CD14-positive monocyte (primary cell): ENCODE results near the gene MT1B. TPM values are rescaled to one million over a fixed set of nuclear protein-coding genes. Genes with fewer than 3 reads are reported as not detected.

Experiments used
- DNase-seq, 3 donors: peaks; one replicate each; pipeline ENCODE4 v3.0.0-alpha.2; 2011 to 2022
- H2AFZ ChIP-seq: 2 replicates; pipeline ENCODE4 v1.6.0; 2012; ENCODE audit warnings: mild to moderate bottlenecking, low read depth, low read length, inconsistent platforms; ENCODE audit not compliant: insufficient read depth, poor library complexity, severe bottlenecking
- H3K27ac ChIP-seq, 2 donors: 1 replicate in 1 of 2; 2 replicates in 1 of 2; pipeline ENCODE4 v1.5.1; 2012 to 2013; ENCODE audit warnings: low read length in 2 of 2, control low read depth in 1 of 2, inconsistent platforms in 1 of 2, low read depth in 1 of 2, mild to moderate bottlenecking in 1 of 2
- H3K27me3 ChIP-seq, 2 donors: one replicate each; pipeline versions ENCODE4 v1.6.0 to v1.6.1; 2011 to 2013; ENCODE audit warnings: low read length in 2 of 2; ENCODE audit not compliant: control insufficient read depth in 2 of 2, insufficient read depth in 2 of 2
- H3K36me3 ChIP-seq, 2 donors: replicated peaks in 1 of 2; 1 replicate in 1 of 2; 2 replicates in 1 of 2; pipeline versions ENCODE4 v1.5.1 to v1.6.1; 2012 to 2013; ENCODE audit warnings: low read length in 2 of 2, control low read depth in 1 of 2, inconsistent platforms in 1 of 2, mild to moderate bottlenecking in 1 of 2; ENCODE audit not compliant: insufficient read depth in 2 of 2, control insufficient read depth in 1 of 2
- H3K4me1 ChIP-seq, 2 donors: 1 replicate in 1 of 2; 2 replicates in 1 of 2; pipeline versions ENCODE4 v1.5.1 to v1.6.1; 2012 to 2013; ENCODE audit warnings: low read length in 2 of 2, control low read depth in 1 of 2, inconsistent platforms in 1 of 2, mild to moderate bottlenecking in 1 of 2, moderate library complexity in 1 of 2; ENCODE audit not compliant: insufficient read depth in 2 of 2, control insufficient read depth in 1 of 2
- H3K4me2 ChIP-seq: replicated peaks from 2 replicates; pipeline ENCODE3; 2012; ENCODE audit warnings: low read length, moderate library complexity, mild to moderate bottlenecking; ENCODE audit not compliant: poor library complexity, severe bottlenecking; ENCODE audit errors: extremely low read depth
- H3K4me3 ChIP-seq, 3 experiments: fragments of 200-600 bp in 1 of 3; sonication (generic) in 1 of 3; replicated peaks in 1 of 3; 1 replicate in 2 of 3; 2 replicates in 1 of 3; pipeline ENCODE4 v1.5.1; 2011 to 2013; ENCODE audit warnings: low read length in 3 of 3, mild to moderate bottlenecking in 3 of 3, control low read depth in 2 of 3, low read depth in 2 of 3, inconsistent platforms in 1 of 3, moderate library complexity in 1 of 3
- H3K79me2 ChIP-seq: 2 replicates; pipeline ENCODE4 v1.6.0; 2012; ENCODE audit warnings: mild to moderate bottlenecking, control low read depth, inconsistent platforms, low read length, moderate library complexity; ENCODE audit not compliant: insufficient read depth
- H3K9ac ChIP-seq: 2 replicates; pipeline ENCODE4 v1.6.0; 2017; ENCODE audit warnings: low read length, mild to moderate bottlenecking; ENCODE audit not compliant: insufficient read depth, poor library complexity, severe bottlenecking
- H3K9me3 ChIP-seq, 2 donors: replicated peaks in 1 of 2; 1 replicate in 1 of 2; 2 replicates in 1 of 2; pipeline versions ENCODE4 v1.5.1 to v1.6.1; 2012 to 2013; ENCODE audit warnings: low read length in 2 of 2, control low read depth in 1 of 2; ENCODE audit not compliant: control insufficient read depth in 1 of 2, insufficient read depth in 1 of 2
- H4K20me1 ChIP-seq: 2 replicates; pipeline ENCODE4 v1.6.0; 2012; ENCODE audit warnings: mild to moderate bottlenecking, low read length, control low read depth, moderate library complexity; ENCODE audit not compliant: insufficient read depth
- H3K27ac Mint-ChIP-seq, 7 donors: one replicate each; pipeline ENCODE4 v1.8.0; 2020; ENCODE audit warnings: mild to moderate bottlenecking in 7 of 7, mixed read lengths in 7 of 7, moderate library complexity in 6 of 7, inconsistent platforms in 2 of 7
- H3K27me3 Mint-ChIP-seq, 3 donors: one replicate each; pipeline ENCODE4 v1.8.0; 2021 to 2022; ENCODE audit warnings: low read depth in 3 of 3, mild to moderate bottlenecking in 3 of 3, mixed read lengths in 3 of 3, moderate library complexity in 3 of 3, inconsistent platforms in 1 of 3
- H3K36me3 Mint-ChIP-seq, 2 donors: one replicate each; pipeline ENCODE4 v1.8.0; 2020; ENCODE audit warnings: mixed read lengths in 2 of 2, inconsistent platforms in 1 of 2, mild to moderate bottlenecking in 1 of 2
- H3K4me1 Mint-ChIP-seq: one replicate; pipeline ENCODE4 v1.8.0; 2020; ENCODE audit warnings: mild to moderate bottlenecking, mixed read lengths
- H3K4me3 Mint-ChIP-seq, 2 donors: one replicate each; pipeline ENCODE4 v1.8.0; 2020; ENCODE audit warnings: mild to moderate bottlenecking in 2 of 2, mixed read lengths in 2 of 2, moderate library complexity in 1 of 2
- H3K9me3 Mint-ChIP-seq, 7 donors: one replicate each; pipeline ENCODE4 v1.8.0; 2020 to 2022; ENCODE audit warnings: mixed read lengths in 7 of 7, mild to moderate bottlenecking in 6 of 7, moderate library complexity in 6 of 7, inconsistent platforms in 2 of 7
- CTCF ChIP-seq: fragments of 200-600 bp; IDR thresholded peaks from one replicate; pipeline ENCODE4 v1.8.0; 2022; ENCODE audit warnings: antibody characterized with exemption, mild to moderate bottlenecking
- WGBS: methylation state at CpG from one replicate; pipeline ENCODE4 v1.1.5; 2013; ENCODE audit warnings: missing lambda C conversion rate; ENCODE audit not compliant: insufficient coverage; 5-methylcytosine and 5-hydroxymethylcytosine counted together
- intact Hi-C, 2 donors: fragments of 100-400 bp; cut with micrococcal nuclease; formaldehyde crosslinking; loops; one replicate each; pipeline versions ENCODE4 v1.15.0 to v1.15.1; 2023
- polyA plus RNA-seq, 3 donors: library from polyadenylated mRNA; depleted of rRNA in 1 of 3; unstranded in 2 of 3; stranded (reverse) in 1 of 3; fragments of 300-500 nt in 2 of 3; fragments of >200 nt in 1 of 3; fragmentation: Illumina TruSeq in 2 of 3; gene quantifications; 1 replicate in 2 of 3; 2 replicates in 1 of 3; pipeline ENCODE4 v1.2.3, GENCODE V29; 2012 to 2021

Gene MT1B
- polyA plus RNA-seq, 3 donors = not detected

DNA sequence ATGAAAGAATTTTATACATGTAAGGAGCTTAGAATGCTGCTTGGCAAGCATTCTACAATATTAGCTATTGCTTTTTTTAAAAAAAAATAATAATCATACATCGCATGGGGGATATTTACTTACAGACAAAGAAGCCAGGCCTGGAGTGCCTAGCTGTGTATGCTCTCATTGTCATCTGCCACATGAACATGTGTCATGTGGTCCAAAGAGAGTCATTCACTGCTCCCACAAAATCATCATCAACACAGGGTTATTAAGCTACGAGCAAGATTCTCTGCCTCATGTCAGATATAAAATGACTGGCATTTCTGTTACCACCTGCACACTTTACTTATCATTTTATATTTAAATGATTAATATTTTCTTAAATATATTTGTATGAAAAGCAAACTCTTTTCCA, 28.0 kb upstream of the MT1B start:
- no CpG with 5 or more reads among the region's 2 CpGs for WGBS
- H3K4me3 Mint-ChIP-seq = no peak overlapping the region
- intact Hi-C loops = no loop called here

DNA sequence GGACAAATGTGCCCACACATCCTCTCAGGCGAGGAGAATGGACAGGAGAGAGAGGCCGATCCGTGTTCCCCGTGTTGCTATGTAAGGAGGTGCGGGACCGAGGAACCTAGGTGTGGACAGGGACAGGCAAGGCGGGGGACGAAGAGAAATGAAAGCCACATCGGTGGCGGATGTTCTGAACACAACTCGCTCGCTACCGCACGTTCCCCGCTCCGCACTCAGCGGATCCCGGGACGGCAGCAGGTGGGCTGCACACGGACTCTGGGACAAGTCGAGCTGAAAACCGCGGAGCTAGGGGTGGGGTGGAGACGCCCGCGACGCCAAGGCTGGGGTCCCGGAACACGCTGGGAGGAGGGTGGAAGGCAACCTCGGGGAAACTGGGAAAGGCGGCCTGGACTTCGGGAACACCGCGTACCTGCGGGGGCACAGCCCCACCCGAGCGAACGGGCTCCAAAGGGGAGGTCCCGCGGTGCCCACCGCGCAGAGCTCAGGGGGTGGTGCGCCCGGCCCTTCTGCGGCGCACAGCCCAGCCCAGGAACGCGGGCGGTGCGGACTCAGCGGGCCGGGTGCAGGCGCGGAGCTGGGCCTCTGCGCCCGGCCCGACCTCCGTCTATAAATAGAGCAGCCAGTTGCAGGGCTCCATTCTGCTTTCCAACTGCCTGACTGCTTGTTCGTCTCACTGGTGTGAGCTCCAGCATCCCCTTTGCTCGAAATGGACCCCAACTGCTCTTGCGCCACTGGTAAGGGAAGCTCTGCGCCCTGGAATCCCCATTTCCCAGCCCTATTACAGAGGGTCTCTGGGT, 26.3 kb upstream of the MT1B start, which contains the start of gene MT1E:
Gene MT1E, plus strand, starts transcription at position 642 of the 803 bp plus-strand sequence. Its CDS starts 71 bp downstream, at position 713.
- Mint-ChIP-seq H3K36me3 (peaks cover 0 to 4% of the 10 kb centered on the region in 2 donors), H3K9me3 (peaks cover 0 to 7% (median 0%) of the 10 kb centered on the region in 7 donors), H3K4me3 (peak within 1 kb of the TSS; percentile 93 to 98), H3K4me1 (peaks cover 27% of the 10 kb centered on the region), H3K27ac (peak within 1 kb of the TSS in 6 of 7 donors; percentile 71 to 84 (median 78)), H3K27me3 (peaks cover 42 to 63% (median 53%) of the 10 kb centered on the region in 3 donors)
- Histone ChIP-seq H3K27ac (peak within 1 kb of the TSS in 1 of 2 donors; percentile 68), H3K4me2 (peak within 1 kb of the TSS; percentile 98), H3K9ac (peak within 1 kb of the TSS; percentile 69), H3K27me3 (peaks cover 0 to 49% of the 10 kb centered on the region in 2 donors), H3K4me1 (peaks cover 16 to 22% of the 10 kb centered on the region in 2 donors), H3K79me2 (no peaks in the 10 kb centered on the region), H3K9me3 (no peaks in the 10 kb centered on the region), H3K36me3 (no peaks in the 10 kb centered on the region), H3K4me3 (peak within 1 kb of the TSS; percentile 63 to 93 (median 73)), H4K20me1 (no peaks in the 10 kb centered on the region), H2AFZ (peak within 1 kb of the TSS; percentile 96)
- peak in 1 of 3 donors; percentile 22 for DNase-seq
- intact Hi-C loops = no loop called here
- 1% methylated on average over 59 of the region's 62 CpGs for WGBS
- TF ChIP-seq CTCF = no peak

More for the DNA sequence above, 28.0 kb upstream of the MT1B start:
- Histone ChIP-seq H4K20me1 (no peaks in the 10 kb centered on the region), H2AFZ (no peak overlapping the region), H3K4me2 (no peak overlapping the region), H3K27me3 (peaks cover 6 to 47% of the 10 kb centered on the region in 2 donors), H3K27ac (no peak overlapping the region), H3K79me2 (no peaks in the 10 kb centered on the region), H3K4me1 (peaks cover 16 to 22% of the 10 kb centered on the region in 2 donors), H3K9ac (no peak overlapping the region), H3K36me3 (no peaks in the 10 kb centered on the region), H3K4me3 (no peak overlapping the region), H3K9me3 (no peaks in the 10 kb centered on the region)
- DNase-seq = no peak
- peaks cover 0 to 6% of the 10 kb centered on the region in 2 donors for H3K36me3 Mint-ChIP-seq
- peaks cover 21% of the 10 kb centered on the region for H3K4me1 Mint-ChIP-seq
- no peak overlapping the region for H3K27ac Mint-ChIP-seq
- H3K9me3 Mint-ChIP-seq = peaks cover 0 to 7% (median 0%) of the 10 kb centered on the region in 7 donors
- peaks cover 46 to 67% (median 59%) of the 10 kb centered on the region in 3 donors for H3K27me3 Mint-ChIP-seq
- TF ChIP-seq CTCF = no peak
